Caco-2 (cell line): ENCODE results near the gene C3orf20. TPM values are rescaled to one million over a fixed set of nuclear protein-coding genes. Genes with fewer than 3 reads are reported as not detected.

Experiments
- BruUV-seq: library from RNA; stranded (reverse); fragments of 400-500 nt; replicated peaks from 2 replicates; lab custom pipeline; 2021; lab: Mats Ljungman, UMichigan
- CTCF ChIA-PET: fragments of 300-600 bp; sonication (Branson Sonifier 250); formaldehyde crosslinking; loops from one replicate; lab custom pipeline; 2022; ENCODE audit warnings: antibody characterized with exemption; lab: Charles Lee
- POLR2A ChIA-PET: fragments of 300-600 bp; sonication (Branson Sonifier 250); formaldehyde crosslinking; loops from one replicate; lab custom pipeline; 2022; ENCODE audit warnings: antibody characterized with exemption; lab: Charles Lee
- DNase-seq, 2 experiments: peaks; one replicate each; pipeline versions ENCODE4 v3.0.0 to v3.0.0-alpha.2; 2020 to 2022
- H3K27me3 ChIP-seq: replicated peaks from 2 replicates; pipeline ENCODE4 v1.6.0; 2011; ENCODE audit warnings: low read length; ENCODE audit not compliant: control insufficient read depth, insufficient read depth
- H3K36me3 ChIP-seq: 2 replicates; pipeline ENCODE4 v1.5.1; 2011; ENCODE audit warnings: low read length; ENCODE audit not compliant: control insufficient read depth, insufficient read depth
- H3K4me1 ChIP-seq: fragments of 250-450 bp; sonication (Bioruptor Pico); 2 replicates; pipeline ENCODE4 v1.5.1; 2020; ENCODE audit warnings: mild to moderate bottlenecking
- H3K4me3 ChIP-seq: 2 replicates; pipeline ENCODE4 v1.5.1; 2011; ENCODE audit warnings: low read depth, mild to moderate bottlenecking, control low read depth, low read length
- H3K9me3 ChIP-seq: fragments of 250-450 bp; sonication (Bioruptor Pico); 2 replicates; pipeline ENCODE4 v1.5.1; 2020; ENCODE audit warnings: mild to moderate bottlenecking, moderate library complexity
- H3K27ac Mint-ChIP-seq: one replicate; pipeline ENCODE4 v1.8.0; 2022; ENCODE audit warnings: mixed read lengths; ENCODE audit not compliant: unreplicated experiment
- H3K27me3 Mint-ChIP-seq: one replicate; pipeline ENCODE4 v1.8.0; 2022; ENCODE audit warnings: mixed read lengths; ENCODE audit not compliant: insufficient read depth, unreplicated experiment
- H3K36me3 Mint-ChIP-seq: one replicate; pipeline ENCODE4 v1.8.0; 2022; ENCODE audit warnings: mild to moderate bottlenecking, mixed read lengths; ENCODE audit not compliant: insufficient read depth, unreplicated experiment
- H3K4me1 Mint-ChIP-seq: one replicate; pipeline ENCODE4 v1.8.0; 2022; ENCODE audit warnings: low read depth, mixed read lengths; ENCODE audit not compliant: unreplicated experiment
- H3K4me3 Mint-ChIP-seq: one replicate; pipeline ENCODE4 v1.8.0; 2022; ENCODE audit warnings: mild to moderate bottlenecking, moderate library complexity, mixed read lengths; ENCODE audit not compliant: unreplicated experiment
- H3K9me3 Mint-ChIP-seq: one replicate; pipeline ENCODE4 v1.8.0; 2022; ENCODE audit warnings: mixed read lengths; ENCODE audit not compliant: unreplicated experiment
- intact Hi-C: fragments of 100-400 bp; cut with micrococcal nuclease; formaldehyde crosslinking; loops from one replicate; pipeline ENCODE4 v1.10.0; 2022; ENCODE audit not compliant: unreplicated experiment
- total RNA-seq: library from RNA; stranded (reverse); gene quantifications from 2 replicates; pipeline ENCODE4 v1.2.3, GENCODE V29; 2022
- TF ChIP-seq, protein P1 (sequence below), 2 experiments: fragments of 200-600 bp in 1 of 2; IDR thresholded peaks; 1 replicate in 1 of 2; 2 replicates in 1 of 2; pipeline versions ENCODE4 v1.5.1 to v1.8.0; 2011 to 2022; ENCODE audit warnings: antibody characterized with exemption in 1 of 2, control low read depth in 1 of 2, inconsistent platforms in 1 of 2, low read depth in 1 of 2, low read length in 1 of 2, mild to moderate bottlenecking in 1 of 2, moderate library complexity in 1 of 2; ENCODE audit not compliant: insufficient read depth in 1 of 2, severe bottlenecking in 1 of 2, unreplicated experiment in 1 of 2

C3orf20 gene
- total RNA-seq, 1 experiment from 2014 or later, result 0.09 TPM

DNA sequence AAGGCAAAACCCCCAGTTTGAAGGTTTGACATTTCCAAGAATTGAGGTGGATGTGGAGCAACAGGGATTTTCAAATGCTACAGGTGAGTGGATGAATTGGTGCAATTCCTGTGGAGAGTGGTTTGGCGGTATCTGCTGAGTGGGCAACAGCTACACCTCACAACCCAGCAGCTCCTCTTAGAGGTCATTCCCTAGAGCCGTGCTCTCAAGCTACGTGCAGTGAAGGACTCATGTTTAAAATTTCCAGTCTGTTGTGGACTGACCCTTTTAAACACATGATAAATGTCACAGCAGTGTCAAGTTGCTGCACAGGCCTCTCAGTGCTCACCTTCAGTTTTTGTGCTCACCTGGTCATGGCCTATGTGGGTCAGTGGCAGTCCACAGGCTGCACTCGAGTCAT lies 9.5 kb downstream of the C3orf20 start:
- no peaks in the 10 kb centered on the region; the same call in 1 of the 2 replicates for H3K9me3 ChIP-seq
- Mint-ChIP-seq H3K4me3 (no peak overlapping the region), H3K36me3 (no peaks in the 10 kb centered on the region), H3K27me3 (peaks cover 2% of the 10 kb centered on the region), H3K4me1 (no peaks in the 10 kb centered on the region), H3K9me3 (no peaks in the 10 kb centered on the region), H3K27ac (no peak overlapping the region)
- ChIA-PET POLR2A (no interaction called here), CTCF (no interaction called here)
- no peaks in the 10 kb centered on the region for H3K36me3 ChIP-seq
- no peak for DNase-seq
- intact Hi-C loops, result no loop called here
- no TSS peak for BruUV-seq
- no peaks in the 10 kb centered on the region for H3K27me3 ChIP-seq
- H3K4me3 ChIP-seq, result no peak overlapping the region
- H3K4me1 ChIP-seq, result no peaks in the 10 kb centered on the region
- TF ChIP-seq, protein P1, sequence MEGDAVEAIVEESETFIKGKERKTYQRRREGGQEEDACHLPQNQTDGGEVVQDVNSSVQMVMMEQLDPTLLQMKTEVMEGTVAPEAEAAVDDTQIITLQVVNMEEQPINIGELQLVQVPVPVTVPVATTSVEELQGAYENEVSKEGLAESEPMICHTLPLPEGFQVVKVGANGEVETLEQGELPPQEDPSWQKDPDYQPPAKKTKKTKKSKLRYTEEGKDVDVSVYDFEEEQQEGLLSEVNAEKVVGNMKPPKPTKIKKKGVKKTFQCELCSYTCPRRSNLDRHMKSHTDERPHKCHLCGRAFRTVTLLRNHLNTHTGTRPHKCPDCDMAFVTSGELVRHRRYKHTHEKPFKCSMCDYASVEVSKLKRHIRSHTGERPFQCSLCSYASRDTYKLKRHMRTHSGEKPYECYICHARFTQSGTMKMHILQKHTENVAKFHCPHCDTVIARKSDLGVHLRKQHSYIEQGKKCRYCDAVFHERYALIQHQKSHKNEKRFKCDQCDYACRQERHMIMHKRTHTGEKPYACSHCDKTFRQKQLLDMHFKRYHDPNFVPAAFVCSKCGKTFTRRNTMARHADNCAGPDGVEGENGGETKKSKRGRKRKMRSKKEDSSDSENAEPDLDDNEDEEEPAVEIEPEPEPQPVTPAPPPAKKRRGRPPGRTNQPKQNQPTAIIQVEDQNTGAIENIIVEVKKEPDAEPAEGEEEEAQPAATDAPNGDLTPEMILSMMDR (IDR thresholded peaks at IDR 0.05; ENCODE audit: insufficient read depth in 1 of 2, low read depth in 1 of 2, low read length in 1 of 2, severe bottlenecking in 1 of 2, unreplicated experiment in 1 of 2), result no peak

DNA sequence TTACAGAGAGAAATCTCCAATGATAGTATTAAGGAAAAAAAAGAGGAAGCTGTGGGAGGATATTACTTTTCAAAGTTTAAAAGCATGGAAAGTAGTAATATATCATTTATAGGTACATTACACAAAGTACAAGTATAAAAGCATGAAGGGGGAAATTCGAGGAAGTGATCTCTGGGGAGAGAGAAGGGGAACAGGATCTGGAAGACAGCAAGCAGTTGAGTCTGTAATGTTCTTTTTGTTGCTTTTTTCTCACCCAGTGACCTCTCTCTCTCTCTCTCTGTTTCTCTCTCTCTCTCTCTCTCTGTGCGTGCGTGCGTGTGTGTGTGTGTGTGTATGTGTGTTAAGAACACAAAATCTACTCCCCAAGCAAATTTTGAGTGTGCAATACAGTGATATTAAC lies 10.2 kb downstream of the C3orf20 start:
- TF ChIP-seq, protein P1 (IDR thresholded peaks at IDR 0.05; ENCODE audit: insufficient read depth in 1 of 2, low read depth in 1 of 2, low read length in 1 of 2, severe bottlenecking in 1 of 2, unreplicated experiment in 1 of 2), result no peak
- Histone ChIP-seq H3K4me3 (no peak overlapping the region), H3K9me3 (no peaks in the 10 kb centered on the region), H3K36me3 (no peaks in the 10 kb centered on the region), H3K4me1 (no peaks in the 10 kb centered on the region), H3K27me3 (no peaks in the 10 kb centered on the region)
- intact Hi-C loops, result no loop called here
- H3K4me3 Mint-ChIP-seq, result no peak overlapping the region
- no peaks in the 10 kb centered on the region for H3K9me3 Mint-ChIP-seq
- DNase-seq, result no peak
- H3K27me3 Mint-ChIP-seq, result peaks cover 2% of the 10 kb centered on the region
- CTCF ChIA-PET, result no interaction called here
- POLR2A ChIA-PET, result no interaction called here
- H3K36me3 Mint-ChIP-seq, result no peaks in the 10 kb centered on the region
- H3K27ac Mint-ChIP-seq, result no peak overlapping the region
- BruUV-seq, result no TSS peak
- no peaks in the 10 kb centered on the region for H3K4me1 Mint-ChIP-seq

DNA sequence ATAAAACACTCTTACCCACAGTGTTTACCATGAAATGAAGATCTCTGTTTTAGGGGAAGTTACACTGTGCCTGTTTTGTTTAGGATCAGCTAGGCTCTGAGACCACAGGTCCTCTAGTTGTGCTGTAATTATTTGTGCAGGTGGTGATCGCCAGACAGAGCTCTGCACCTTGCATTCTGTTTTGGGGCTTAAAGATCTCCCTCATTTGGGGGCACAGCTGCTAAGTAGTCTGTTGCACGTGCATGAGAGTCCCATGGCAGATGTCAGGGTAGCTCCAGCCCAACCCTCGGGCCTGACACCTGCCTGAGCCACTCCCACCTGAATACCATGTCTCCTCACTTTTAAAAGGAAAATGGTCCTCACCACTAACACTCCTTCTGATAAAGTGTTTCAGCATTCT lies 12.4 kb downstream of the C3orf20 start:
- intact Hi-C loops, result no loop called here
- Mint-ChIP-seq H3K27ac (no peak overlapping the region), H3K36me3 (no peaks in the 10 kb centered on the region), H3K27me3 (peaks cover 8% of the 10 kb centered on the region), H3K4me1 (no peaks in the 10 kb centered on the region), H3K4me3 (no peak overlapping the region), H3K9me3 (no peaks in the 10 kb centered on the region)
- Histone ChIP-seq H3K36me3 (no peaks in the 10 kb centered on the region), H3K9me3 (no peaks in the 10 kb centered on the region), H3K27me3 (no peaks in the 10 kb centered on the region), H3K4me3 (no peak overlapping the region), H3K4me1 (no peaks in the 10 kb centered on the region)
- POLR2A ChIA-PET, result no interaction called here
- CTCF ChIA-PET, result no interaction called here
- no peak for DNase-seq
- BruUV-seq, result no TSS peak
- TF ChIP-seq, protein P1 (IDR thresholded peaks at IDR 0.05; ENCODE audit: insufficient read depth in 1 of 2, low read depth in 1 of 2, low read length in 1 of 2, severe bottlenecking in 1 of 2, unreplicated experiment in 1 of 2), result no peak
